CD4-positive, alpha-beta T cell (primary cell): Measurements from ENCODE around the gene BICC1. TPM values are rescaled to one million over a fixed set of nuclear protein-coding genes. Genes with fewer than 3 reads are reported as not detected.

Experiments used
- ATAC-seq: fragments of 200-7000 bp; cut with Tn5 transposase; one replicate; pipeline ENCODE4 v1.10.0; 2022; ENCODE audit warnings: mild to moderate bottlenecking; ENCODE audit not compliant: poor library complexity
- CTCF ChIA-PET: fragments of 350-600 bp; sonication (Branson Sonifier 250); formaldehyde crosslinking; loops from one replicate; lab custom pipeline; 2021; ENCODE audit warnings: antibody characterized with exemption, inconsistent platforms; lab: Charles Lee
- POLR2A ChIA-PET: fragments of 350-600 bp; sonication (Branson Sonifier 250); formaldehyde crosslinking; loops from one replicate; lab custom pipeline; 2021; ENCODE audit warnings: antibody characterized with exemption, inconsistent platforms; lab: Charles Lee
- DNase-seq, 14 experiments: peaks; one replicate each; pipeline ENCODE4 v3.0.0-alpha.2; 2013 to 2020; ENCODE audit warnings: mixed read lengths in 2 of 14
- H3K27ac ChIP-seq, 2 donors: one replicate each; pipeline versions ENCODE4 v1.5.1 to v1.7.0; 2013; ENCODE audit warnings: low read length in 2 of 2, low read depth in 1 of 2, mild to moderate bottlenecking in 1 of 2
- H3K27me3 ChIP-seq, 2 experiments: 1 replicate in 1 of 2; 2 replicates in 1 of 2; pipeline versions ENCODE4 v1.6.1 to v1.7.0; 2013; ENCODE audit warnings: low read length in 2 of 2, control low read depth in 1 of 2, mild to moderate bottlenecking in 1 of 2, moderate library complexity in 1 of 2; ENCODE audit not compliant: insufficient read depth in 2 of 2, control insufficient read depth in 1 of 2
- H3K36me3 ChIP-seq: one replicate; pipeline ENCODE4 v1.6.1; 2013; ENCODE audit warnings: low read length, control low read depth; ENCODE audit not compliant: insufficient read depth
- H3K4me1 ChIP-seq: one replicate; pipeline ENCODE4 v1.6.1; 2013; ENCODE audit warnings: low read length, control low read depth; ENCODE audit not compliant: insufficient read depth
- H3K4me3 ChIP-seq: one replicate; pipeline ENCODE4 v1.5.1; 2013; ENCODE audit warnings: mild to moderate bottlenecking, low read length, moderate library complexity
- H3K9me3 ChIP-seq, 2 experiments: 1 replicate in 1 of 2; 2 replicates in 1 of 2; pipeline versions ENCODE4 v1.6.1 to v1.7.0; 2013; ENCODE audit warnings: low read length in 2 of 2, mild to moderate bottlenecking in 2 of 2, control low read depth in 1 of 2, moderate library complexity in 1 of 2; ENCODE audit not compliant: control insufficient read depth in 1 of 2, insufficient read depth in 1 of 2
- H3K27ac Mint-ChIP-seq: one replicate; pipeline ENCODE4 v1.8.0; 2020; ENCODE audit warnings: mixed read lengths
- H3K27me3 Mint-ChIP-seq: one replicate; pipeline ENCODE4 v1.8.0; 2021; ENCODE audit warnings: mixed read lengths
- H3K36me3 Mint-ChIP-seq: one replicate; pipeline ENCODE4 v1.8.0; 2021; ENCODE audit warnings: low read depth, mixed read lengths
- H3K4me1 Mint-ChIP-seq: one replicate; pipeline ENCODE4 v1.8.0; 2021; ENCODE audit warnings: low read depth, mixed read lengths
- H3K4me3 Mint-ChIP-seq: one replicate; pipeline ENCODE4 v1.8.0; 2020; ENCODE audit warnings: mild to moderate bottlenecking, mixed read lengths
- H3K9me3 Mint-ChIP-seq: one replicate; pipeline ENCODE4 v1.8.0; 2020; ENCODE audit warnings: mixed read lengths
- intact Hi-C, 2 experiments: fragments of 100-400 bp; cut with DNase I in 1 of 2; cut with micrococcal nuclease in 1 of 2; formaldehyde crosslinking; loops; one replicate each; pipeline versions ENCODE4 v1.15.1 to v1.9.0; 2023 to 2025; cut with DNase I, micrococcal nuclease
- total RNA-seq, 174 experiments: library from RNA in 2 of 174; stranded (reverse) in 2 of 174; gene quantifications; one replicate each; pipeline ENCODE4 v1.2.3 and lab custom pipeline; 2021 to 2026
- TF ChIP-seq, protein P1 (sequence below): fragments of 200-600 bp; IDR thresholded peaks from one replicate; pipeline ENCODE4 v1.8.0; 2022; ENCODE audit warnings: antibody characterized with exemption, mild to moderate bottlenecking

BICC1 gene
- total RNA-seq, 2 experiments from 2014 or later = not detected

DNA sequence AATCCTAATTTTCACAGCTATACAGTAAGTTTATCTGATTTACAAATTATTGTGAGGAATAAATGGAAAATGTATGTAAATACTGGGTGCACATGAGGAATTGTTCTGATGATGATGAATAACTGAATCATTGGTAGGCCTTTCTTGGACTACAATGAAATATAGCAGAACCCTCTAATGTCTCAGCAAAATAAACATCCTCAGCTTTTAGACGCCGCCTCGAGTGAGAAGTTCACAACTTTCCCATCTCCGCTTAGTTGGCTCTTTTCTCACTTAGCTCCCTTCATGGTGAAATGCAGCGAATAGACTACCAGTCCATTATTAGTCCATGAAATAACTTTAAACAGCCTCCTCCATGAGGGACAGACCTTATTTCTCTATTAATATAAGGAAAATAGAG is 182.3 kb downstream of the BICC1 start:
- Mint-ChIP-seq H3K9me3 (peaks cover 6% of the 10 kb centered on the region), H3K4me3 (no peak overlapping the region)
- TF ChIP-seq, protein P1, sequence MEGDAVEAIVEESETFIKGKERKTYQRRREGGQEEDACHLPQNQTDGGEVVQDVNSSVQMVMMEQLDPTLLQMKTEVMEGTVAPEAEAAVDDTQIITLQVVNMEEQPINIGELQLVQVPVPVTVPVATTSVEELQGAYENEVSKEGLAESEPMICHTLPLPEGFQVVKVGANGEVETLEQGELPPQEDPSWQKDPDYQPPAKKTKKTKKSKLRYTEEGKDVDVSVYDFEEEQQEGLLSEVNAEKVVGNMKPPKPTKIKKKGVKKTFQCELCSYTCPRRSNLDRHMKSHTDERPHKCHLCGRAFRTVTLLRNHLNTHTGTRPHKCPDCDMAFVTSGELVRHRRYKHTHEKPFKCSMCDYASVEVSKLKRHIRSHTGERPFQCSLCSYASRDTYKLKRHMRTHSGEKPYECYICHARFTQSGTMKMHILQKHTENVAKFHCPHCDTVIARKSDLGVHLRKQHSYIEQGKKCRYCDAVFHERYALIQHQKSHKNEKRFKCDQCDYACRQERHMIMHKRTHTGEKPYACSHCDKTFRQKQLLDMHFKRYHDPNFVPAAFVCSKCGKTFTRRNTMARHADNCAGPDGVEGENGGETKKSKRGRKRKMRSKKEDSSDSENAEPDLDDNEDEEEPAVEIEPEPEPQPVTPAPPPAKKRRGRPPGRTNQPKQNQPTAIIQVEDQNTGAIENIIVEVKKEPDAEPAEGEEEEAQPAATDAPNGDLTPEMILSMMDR = no peak

DNA sequence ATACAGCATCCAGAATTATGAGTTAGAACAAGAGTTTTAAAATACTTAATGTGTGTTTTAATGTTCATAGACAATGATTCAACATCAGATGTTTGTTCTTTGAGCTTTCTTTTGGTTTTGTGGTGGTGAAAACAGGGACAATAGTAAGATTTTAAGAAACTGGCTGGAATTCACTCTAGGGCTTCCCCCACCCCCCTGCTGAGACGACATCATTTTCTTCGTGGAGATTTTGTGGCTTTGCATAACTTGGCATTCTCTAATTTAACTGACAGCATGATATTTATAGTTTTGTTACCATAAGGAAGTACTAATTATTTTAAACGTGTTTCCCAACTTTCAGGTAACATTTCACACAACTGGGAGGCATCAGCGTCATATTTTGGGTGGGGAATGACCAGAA is 184.1 kb downstream of the BICC1 start:
- H3K27ac Mint-ChIP-seq = no peak overlapping the region
- H3K9me3 ChIP-seq = peaks cover 0 to 5% of the 10 kb centered on the region in 2 experiments

More for the DNA sequence above, 182.3 kb downstream of the BICC1 start:
- Histone ChIP-seq H3K27me3 (no peaks in the 10 kb centered on the region), H3K4me3 (no peak overlapping the region), H3K9me3 (peaks cover 0 to 9% of the 10 kb centered on the region in 2 experiments), H3K27ac (no peak overlapping the region), H3K36me3 (no peaks in the 10 kb centered on the region), H3K4me1 (no peaks in the 10 kb centered on the region)
- ATAC-seq = no peak
- DNase-seq = no peak
- no peak overlapping the region for H3K27ac Mint-ChIP-seq
- ChIA-PET CTCF (no interaction called here), POLR2A (no interaction called here)
- intact Hi-C loops = no loop called here
- no peaks in the 10 kb centered on the region for H3K36me3 Mint-ChIP-seq
- no peaks in the 10 kb centered on the region for H3K27me3 Mint-ChIP-seq
- H3K4me1 Mint-ChIP-seq = no peaks in the 10 kb centered on the region

DNA sequence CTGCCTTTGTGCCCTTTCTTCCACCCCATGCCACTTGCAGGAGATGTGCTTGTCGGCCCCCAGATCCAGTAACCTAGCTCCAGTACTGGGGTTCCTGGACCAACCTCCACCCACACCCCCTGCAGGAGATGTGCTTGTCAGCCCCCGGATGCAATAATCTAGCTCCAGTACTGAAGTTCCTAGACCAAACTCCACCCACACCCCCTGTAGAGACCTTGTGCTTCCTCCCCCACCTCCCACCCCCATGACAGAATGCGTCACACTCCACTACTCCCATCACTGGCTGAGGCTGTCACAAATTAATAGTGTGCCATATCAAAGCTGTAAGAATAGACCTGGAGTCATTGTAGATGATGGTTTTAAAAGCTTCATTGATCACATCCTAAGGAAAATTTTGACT is 185.0 kb downstream of the BICC1 start:
- ATAC-seq (no peak), DNase-seq (no peak)
- H3K27ac ChIP-seq = no peak overlapping the region
- H3K27me3 ChIP-seq = no peaks in the 10 kb centered on the region
- H3K4me1 Mint-ChIP-seq = no peaks in the 10 kb centered on the region
- ChIA-PET POLR2A (no interaction called here), CTCF (no interaction called here)
- TF ChIP-seq, protein P1 = no peak
- no peaks in the 10 kb centered on the region for H3K27me3 Mint-ChIP-seq
- H3K36me3 Mint-ChIP-seq = no peaks in the 10 kb centered on the region
- intact Hi-C loops = no loop called here
- H3K36me3 ChIP-seq = no peaks in the 10 kb centered on the region
- no peak overlapping the region for H3K4me3 ChIP-seq
- H3K9me3 Mint-ChIP-seq = peaks cover 4% of the 10 kb centered on the region
- no peaks in the 10 kb centered on the region for H3K4me1 ChIP-seq
- H3K9me3 ChIP-seq = no peaks in the 10 kb centered on the region
- H3K27ac Mint-ChIP-seq = no peak overlapping the region
- H3K4me3 Mint-ChIP-seq = no peak overlapping the region

More for the DNA sequence above, 184.1 kb downstream of the BICC1 start:
- H3K36me3 Mint-ChIP-seq = no peaks in the 10 kb centered on the region
- Histone ChIP-seq H3K36me3 (no peaks in the 10 kb centered on the region), H3K4me1 (no peaks in the 10 kb centered on the region), H3K27ac (no peak overlapping the region), H3K4me3 (no peak overlapping the region), H3K27me3 (no peaks in the 10 kb centered on the region)
- ATAC-seq = no peak
- H3K4me1 Mint-ChIP-seq = no peaks in the 10 kb centered on the region
- ChIA-PET CTCF (no interaction called here), POLR2A (no interaction called here)
- no peak overlapping the region for H3K4me3 Mint-ChIP-seq
- peaks cover 6% of the 10 kb centered on the region for H3K9me3 Mint-ChIP-seq
- intact Hi-C loops = no loop called here
- TF ChIP-seq, protein P1 = no peak
- no peaks in the 10 kb centered on the region for H3K27me3 Mint-ChIP-seq
- DNase-seq = no peak
